Measurements from ENCODE around the gene TARBP2.
"Not testable (repeated sequence)": the region's sequence is repeated elsewhere in the genome, so short reads cannot be mapped to it uniquely, and the experiment has no call there.

TARBP2 gene

DNA sequence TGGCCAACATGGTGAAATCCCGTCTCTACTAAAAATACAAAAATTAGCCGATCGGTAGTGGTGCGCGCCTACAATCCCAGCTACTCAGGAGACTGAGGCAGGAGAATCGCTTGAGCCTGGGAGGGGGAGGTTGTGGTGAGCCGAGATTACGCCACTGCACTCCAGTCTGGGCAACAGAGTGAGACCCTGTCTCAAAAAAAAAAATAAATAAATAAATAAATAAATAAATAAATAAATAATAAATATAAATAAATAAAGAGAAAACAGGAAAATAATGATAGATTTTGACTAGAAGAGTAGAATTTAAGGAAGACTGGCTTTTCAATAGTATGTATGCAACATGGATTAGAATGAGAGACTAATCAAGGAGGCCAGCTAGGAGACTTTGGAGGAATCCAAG, 49.0 kb downstream of the TARBP2 start:
- H3K4me1 Mint-ChIP-seq = peaks cover 13% of the 10 kb centered on the region
- H3K27ac Mint-ChIP-seq, H3K4me3 Mint-ChIP-seq, H3K36me3 Mint-ChIP-seq, H3K27me3 Mint-ChIP-seq, H3K9me3 Mint-ChIP-seq: not testable (repeated sequence)

DNA sequence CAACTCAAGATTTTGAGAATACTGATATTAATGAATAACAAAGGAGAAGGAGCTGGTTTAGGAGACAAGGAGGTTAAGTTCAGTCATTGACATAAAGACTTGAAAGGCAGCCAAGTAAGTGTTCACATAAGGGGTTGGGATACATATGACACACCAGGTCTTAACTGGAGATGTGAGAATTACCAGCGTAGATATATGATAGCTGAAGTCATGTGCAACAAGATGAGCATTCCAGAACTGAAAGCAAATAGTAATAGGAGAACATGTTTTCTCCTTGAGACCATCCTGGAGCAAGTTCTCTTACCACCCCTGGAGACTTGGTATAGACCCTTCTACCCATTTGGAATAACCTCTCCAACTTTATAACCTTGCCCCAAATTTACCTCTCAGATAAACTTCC, 49.5 kb downstream of the TARBP2 start:
- H3K27me3 Mint-ChIP-seq = no peaks in the 10 kb centered on the region
- peaks cover 10% of the 10 kb centered on the region for H3K4me1 Mint-ChIP-seq
- peaks cover 3% of the 10 kb centered on the region for H3K36me3 Mint-ChIP-seq
- H3K4me3 Mint-ChIP-seq = no peak overlapping the region
- H3K9me3 Mint-ChIP-seq = no peaks in the 10 kb centered on the region
- no peak overlapping the region for H3K27ac Mint-ChIP-seq

DNA sequence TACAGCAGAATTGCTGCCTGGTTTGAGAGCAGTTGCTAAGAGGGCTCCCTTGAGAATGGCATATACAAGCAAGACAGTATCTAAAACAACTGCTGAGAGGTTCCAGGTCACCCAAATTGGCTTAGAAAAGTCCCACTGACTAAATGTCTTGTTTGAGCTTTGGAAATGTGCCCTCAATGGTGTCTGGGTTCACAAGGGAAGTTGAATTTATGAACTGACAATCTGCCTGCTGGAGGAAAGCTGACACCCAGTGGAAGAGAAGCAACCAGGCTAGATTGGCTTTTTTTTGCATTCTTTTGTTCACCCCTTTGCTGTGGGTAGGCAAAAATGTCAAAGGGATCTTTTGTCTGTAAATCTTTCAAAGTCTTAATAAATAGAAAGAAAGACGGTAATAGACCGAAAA, 50.8 kb downstream of the TARBP2 start:
- Mint-ChIP-seq H3K4me1 (peaks cover 10% of the 10 kb centered on the region), H3K4me3 (no peak overlapping the region), H3K27ac (no peak overlapping the region), H3K9me3 (no peaks in the 10 kb centered on the region), H3K27me3 (no peaks in the 10 kb centered on the region), H3K36me3 (peaks cover 3% of the 10 kb centered on the region)

DNA sequence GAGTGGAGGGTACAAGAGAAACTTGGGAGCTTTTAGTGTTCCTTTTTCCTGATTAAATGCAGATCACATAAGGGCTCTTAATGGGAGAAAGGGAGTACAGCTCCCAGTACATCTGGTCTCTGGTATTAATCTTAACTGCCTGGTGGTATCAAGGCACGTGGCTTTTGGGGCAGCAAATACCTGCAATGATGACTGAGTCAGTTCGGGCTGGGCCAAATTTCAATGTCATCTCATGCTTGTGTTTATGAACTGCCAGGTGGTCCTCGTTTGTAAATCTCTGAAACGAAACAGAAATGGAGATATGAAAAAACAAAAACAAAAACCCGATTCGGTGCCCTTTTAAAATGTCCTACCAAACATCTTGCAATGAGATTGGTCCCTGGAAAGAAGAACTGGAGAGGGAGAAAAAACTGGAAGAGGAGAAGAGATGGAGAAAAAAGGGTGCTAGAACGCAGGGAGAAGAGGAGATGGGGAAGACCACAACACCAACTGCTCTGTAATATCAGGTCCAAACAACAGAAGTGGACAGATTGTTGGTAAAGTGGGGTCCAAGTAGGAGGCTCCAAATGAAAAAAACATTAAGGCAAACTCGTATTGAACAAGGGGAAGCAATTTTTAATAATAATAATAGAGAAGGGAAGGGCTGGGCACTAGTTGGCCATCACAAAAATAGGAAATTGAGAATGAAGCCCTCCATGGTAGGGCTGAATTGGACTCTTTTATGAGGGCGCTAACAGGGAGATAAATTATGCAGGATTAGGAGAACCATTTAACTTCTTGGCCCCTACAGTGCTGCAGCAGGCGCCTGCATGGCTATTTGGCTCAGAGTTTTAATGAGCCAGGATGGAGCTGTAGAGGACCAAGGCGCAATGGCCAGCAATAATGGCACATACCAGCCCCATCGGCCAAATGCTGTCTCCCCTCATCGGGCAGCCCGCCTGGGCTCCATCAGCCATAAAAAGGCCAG, 51.6 kb downstream of the TARBP2 start:
- no peaks in the 10 kb centered on the region for H3K9me3 Mint-ChIP-seq
- H3K27me3 Mint-ChIP-seq = no peaks in the 10 kb centered on the region
- peaks cover 10% of the 10 kb centered on the region for H3K4me1 Mint-ChIP-seq
- no peak overlapping the region for H3K4me3 Mint-ChIP-seq
- peaks cover 3% of the 10 kb centered on the region for H3K36me3 Mint-ChIP-seq
- H3K27ac Mint-ChIP-seq = no peak overlapping the region

Measured in activated naive CD4-positive, alpha-beta T cell treated with anti-CD3 and anti-CD28 coated beads, Interleukin-2, amount 50 U/mL, for 24 hours (primary cell).